ENCODE results near the gene KIAA1549.
"Not testable (repeated sequence)": the region's sequence is repeated elsewhere in the genome, so short reads cannot be mapped to it uniquely, and the experiment has no call there.

The KIAA1549 gene

DNA sequence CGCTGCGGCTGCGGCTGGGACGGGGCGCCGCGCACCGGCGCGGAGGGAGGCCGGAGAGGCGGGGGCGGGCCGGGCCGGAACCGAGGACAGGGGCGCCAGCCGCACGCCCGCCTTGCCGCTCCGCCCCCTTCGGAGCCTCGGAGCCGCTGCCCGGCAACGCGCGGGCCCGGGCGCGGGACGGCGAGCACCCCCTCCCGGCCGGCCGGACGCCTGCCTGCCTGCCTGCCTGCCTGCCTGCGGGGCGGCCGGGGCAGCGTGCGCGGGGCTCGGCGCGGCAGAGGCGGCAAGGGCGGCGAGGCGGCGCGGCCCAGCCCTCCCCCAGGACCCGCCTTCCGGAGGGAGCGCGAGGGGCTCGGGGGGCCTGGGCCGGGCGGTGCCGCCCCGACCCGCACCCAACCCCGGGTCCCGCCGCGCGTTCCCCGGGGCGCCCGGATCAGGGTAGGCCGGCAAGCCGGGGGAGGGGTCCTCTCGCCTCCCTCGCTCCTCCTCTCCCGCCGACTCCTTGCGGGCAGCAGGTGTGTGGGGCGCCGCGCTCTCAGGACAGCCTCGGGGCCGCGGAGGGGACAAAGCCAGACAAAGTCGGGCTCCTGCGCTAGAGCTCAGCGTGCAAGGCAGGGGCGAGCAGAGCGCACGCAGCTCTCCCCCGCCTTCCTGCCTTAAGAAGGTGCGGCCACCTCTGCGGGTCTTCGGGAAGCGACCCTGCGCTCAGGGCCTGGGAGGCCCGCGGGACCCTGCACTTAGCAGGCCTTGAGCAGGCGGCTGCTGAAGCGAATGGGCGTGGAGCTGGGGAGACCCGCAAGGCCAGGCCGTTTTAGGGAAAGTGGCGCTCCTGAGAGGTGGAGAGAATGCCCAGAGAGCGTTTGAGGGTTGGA is at the start of gene KIAA1549:
TSS of gene KIAA1549 (minus strand) at position 58 of the 872 bp plus-strand sequence. CDS start 120 bp downstream, outside the sequence.
- DNase-seq = peak; percentile 14 to 58

DNA sequence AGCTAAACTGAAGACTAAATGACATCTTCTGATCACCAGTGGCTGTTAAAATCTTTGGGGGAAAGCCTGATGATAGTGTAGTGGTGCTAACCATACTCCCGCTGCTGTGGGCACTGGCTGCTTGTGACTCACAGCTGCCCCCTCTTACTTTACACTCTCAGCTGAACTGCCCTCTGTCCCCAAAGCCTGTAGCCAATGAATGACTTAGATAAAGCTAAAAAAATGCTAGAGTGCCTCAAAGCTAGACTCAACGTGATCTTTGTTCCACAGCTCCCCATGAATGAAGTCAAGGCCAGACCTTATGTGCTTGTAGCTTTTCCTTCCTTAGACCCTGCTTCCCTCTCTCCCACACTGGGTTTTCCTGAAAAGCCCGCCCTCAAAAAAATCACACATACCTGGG is 48.2 kb upstream of the KIAA1549 start:
- no peak for DNase-seq

DNA sequence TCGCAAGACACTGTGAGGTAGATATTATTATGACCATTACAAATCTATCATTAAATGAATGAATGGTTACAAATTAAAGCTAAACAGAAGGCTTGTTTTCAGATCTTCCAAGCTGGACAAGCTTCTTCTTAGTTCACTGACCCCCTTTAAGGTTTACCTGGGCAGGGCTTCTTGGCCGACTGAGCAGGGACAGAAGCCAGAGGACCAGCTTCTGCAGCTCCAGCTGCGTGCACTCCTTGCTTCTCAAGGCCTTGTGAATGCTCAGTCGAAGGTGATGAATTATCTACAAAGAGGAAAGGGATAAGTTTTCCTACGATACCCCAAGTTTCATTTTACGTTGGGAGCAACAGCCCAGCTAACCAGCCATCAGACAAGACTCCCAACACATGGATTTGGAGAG is 45.4 kb upstream of the KIAA1549 start:
- no peak for DNase-seq

DNA sequence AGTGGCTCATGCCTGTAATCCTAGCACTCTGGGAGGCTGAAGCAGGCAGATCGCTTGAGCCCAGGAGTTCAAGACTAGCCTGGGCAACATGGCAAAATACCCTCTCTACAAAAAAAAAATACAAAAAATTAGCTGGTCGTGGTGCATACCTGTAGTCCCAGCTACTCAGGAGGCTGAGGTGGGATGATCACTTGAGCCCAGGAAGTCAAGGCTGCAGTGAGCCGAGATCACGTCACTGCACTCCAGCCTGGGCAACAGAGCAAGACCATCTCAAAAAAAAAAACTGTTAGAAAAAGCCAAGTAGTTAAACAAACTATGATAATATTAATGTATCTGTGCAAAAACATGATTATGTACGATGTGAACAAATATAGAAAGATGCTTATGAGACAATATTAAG is 44.7 kb upstream of the KIAA1549 start:
- not testable (repeated sequence) for DNase-seq

DNA sequence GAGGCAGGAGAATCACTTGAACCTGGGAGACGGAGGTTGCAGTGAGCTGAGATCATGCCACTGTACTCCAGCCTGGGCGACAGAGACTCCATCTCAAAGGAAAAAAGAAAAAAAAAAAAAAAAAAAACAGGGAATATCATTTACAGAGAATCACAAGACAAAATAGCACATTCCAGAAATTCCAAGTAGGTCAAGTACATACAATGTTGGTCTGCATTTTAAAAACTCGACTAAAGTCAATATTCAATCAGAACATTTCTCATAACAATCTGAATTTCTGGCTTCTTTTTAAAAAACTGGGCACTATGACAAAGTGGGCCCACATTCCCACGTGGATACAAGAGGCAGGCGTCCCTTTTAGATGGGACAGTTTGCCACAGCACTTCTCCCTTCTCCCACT is 41.9 kb upstream of the KIAA1549 start:
- DNase-seq = no peak

DNA sequence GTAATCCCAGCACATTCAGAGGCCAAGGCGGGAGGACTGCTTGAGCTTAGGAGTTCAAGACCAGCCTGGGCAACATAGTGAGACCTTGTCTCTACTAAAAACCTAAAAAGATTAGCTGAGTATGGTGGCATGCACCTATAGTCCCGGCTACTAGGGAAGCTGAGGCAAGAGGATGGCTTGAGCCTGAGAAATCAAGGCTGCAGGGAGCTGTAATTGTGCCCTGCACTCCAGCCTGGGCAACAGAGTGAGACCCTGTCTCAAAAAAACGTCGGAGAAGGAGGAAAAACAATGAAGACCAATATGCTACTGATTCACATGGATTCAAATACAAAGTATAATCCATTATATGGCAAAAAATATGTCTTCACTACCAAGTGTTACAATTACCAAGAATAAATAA is 41.1 kb upstream of the KIAA1549 start:
- no peak for DNase-seq

DNA sequence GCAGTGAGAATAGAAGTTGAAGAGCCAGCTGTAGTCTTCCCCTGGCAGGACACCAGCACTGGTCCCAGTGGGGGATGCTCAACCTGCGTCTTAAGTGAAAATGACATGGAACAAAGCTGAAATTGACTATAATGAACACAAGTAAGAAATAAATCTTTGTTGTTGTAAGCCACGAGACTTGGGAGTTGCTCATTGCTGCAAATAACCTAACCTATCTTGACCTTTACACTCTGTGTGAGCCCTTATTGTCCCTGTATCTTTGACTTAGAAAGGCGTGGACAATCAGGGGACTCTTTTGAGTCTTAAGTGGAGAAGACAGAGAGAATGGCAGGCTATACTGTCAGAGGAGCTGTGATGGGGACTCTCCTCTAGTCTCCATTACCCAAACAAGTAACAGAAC is 37.7 kb upstream of the KIAA1549 start:
- no peak for DNase-seq

DNA sequence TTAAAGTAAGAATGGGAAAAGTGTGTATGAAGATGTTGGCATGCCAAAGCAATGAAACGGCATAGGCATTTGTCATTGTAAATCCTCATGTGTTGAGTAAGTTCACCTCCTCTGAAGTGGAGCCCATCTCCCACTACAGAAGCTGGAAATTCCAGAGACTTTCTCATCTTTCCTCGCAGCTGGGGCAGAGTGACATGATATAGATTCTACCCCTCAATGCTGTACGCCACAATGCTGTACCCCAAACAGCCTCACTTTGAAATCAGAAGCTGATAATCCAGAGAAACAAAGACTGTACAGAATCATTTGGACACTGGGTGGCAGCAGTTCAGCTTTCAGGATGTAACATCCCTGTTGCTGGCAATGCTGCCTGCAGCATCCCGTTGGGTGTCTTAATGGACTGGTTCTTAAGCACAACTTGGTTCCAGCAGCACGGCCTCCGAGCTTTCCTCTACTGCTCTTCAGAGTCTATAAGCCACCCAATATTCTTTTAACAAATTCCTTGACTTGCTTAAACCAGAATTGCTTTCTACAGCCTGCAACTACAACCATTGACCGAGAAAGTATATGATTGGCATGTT is 35.8 kb upstream of the KIAA1549 start:
- DNase-seq = peak; percentile 28 to 75

DNA sequence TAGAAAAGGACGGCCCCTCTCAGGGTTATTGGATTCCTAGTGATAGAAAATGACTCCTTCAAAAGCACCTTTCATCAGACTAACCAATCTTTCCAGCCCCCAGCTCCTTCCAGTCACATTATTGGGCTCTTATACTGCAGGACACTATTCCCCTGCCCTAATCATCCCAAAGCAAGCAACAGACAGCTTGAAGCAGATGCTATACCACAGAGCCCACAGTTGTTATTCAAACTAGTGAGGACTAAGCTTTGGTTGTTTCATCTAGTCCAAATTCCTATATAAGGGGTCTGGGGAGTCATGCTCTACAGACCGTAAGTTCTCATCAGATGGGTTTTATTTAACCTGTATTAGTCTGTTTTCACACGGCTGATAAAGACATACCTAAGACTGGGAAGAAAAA is 30.2 kb upstream of the KIAA1549 start:
- no peak for DNase-seq

DNA sequence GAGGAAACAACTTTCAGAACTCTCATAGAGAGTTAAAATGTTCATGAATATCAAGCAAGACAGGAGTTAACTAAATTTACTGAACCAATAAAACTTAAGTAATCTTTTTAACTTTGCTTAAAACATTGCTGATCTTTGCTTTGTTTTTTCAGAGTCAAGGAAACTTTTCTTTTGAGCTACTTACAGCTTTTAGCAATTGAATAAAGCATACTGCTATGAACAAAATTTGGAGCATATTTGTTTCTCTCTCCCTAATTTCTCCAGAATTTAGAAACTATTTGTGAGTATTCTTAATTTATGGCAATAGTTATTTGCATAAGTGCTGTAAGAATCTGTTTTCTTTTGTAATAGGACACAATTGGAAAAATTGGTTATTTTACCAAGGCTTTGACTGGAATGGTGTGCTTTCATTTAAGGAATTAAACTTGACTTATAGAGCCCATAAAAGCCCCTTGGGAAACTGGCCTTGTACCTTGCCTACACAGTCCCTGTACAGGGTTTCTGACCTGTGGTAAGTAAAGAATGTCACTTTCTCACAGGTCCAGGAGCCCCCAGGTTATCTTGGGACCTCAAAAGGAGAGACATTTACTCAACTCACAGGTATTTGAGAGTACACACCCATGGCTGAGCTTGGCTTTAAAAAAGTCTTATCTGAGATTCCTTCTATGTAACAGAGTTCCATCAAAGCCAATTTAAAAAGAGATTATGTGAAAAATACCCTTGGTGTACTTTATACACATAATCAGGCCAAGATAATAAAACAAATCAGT is 23.3 kb upstream of the KIAA1549 start:
- DNase-seq = no peak

DNA sequence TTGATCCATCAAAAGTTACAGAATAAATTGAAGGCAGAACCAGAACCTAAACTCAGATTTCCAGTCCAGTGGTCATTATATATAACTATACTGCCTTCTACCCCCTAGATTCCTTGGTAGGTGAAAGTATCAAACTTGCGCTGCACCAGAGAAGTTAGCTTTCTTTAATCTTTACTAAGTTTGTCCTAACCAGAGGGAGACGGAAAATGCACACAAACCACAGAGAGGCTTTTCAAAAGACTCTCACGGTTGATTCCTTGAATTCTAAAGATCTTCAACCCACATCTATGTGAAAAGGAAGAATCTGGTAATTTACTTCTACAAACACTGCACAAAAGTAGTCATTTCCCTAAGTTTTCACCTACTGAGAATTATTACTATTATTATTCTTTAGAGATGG is 18.2 kb upstream of the KIAA1549 start:
- no peak for DNase-seq

DNA sequence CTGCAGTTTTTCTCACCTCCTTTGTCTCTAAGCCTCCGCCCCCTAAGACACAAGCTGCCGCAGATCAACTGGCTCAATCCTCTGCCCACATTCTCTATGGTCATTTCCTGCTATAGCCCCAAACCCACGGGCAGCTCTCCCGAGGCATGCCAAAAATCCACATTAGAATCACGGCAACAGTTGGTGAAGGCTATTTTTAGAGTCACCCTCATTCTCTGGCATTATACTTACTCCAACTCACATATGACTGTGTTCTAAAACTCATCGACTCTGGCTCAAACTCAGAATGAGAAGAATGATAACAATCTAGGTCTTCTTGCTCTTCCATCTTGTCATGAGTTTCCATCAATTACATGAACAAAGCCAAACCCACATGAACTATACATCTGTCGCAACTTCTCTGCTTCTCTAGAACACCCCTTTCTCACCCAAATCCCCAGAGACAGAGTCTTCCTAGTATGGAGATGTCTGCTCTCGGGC is 10.9 kb upstream of the KIAA1549 start:
- peak in 1 of 2 experiments; percentile 21 for DNase-seq

DNA sequence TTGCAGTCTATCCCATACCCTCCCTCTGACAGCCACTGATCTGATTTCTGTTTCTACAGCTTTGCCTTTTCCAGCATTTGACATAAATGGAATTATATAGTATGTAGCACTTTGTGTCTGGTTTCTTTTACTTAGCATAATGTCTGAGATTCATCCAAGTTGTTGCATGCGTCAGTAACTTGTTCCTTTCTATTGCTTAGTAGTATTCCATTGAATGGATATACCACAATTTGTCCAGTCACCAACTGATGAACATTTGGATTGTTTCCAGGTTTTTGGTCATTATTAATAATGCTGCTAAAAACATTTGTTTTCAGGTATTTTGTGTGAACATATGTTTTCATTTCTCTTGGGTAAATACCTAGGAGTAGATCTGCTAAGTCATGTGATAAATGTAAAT is 6.5 kb upstream of the KIAA1549 start:
- no peak for DNase-seq

DNA sequence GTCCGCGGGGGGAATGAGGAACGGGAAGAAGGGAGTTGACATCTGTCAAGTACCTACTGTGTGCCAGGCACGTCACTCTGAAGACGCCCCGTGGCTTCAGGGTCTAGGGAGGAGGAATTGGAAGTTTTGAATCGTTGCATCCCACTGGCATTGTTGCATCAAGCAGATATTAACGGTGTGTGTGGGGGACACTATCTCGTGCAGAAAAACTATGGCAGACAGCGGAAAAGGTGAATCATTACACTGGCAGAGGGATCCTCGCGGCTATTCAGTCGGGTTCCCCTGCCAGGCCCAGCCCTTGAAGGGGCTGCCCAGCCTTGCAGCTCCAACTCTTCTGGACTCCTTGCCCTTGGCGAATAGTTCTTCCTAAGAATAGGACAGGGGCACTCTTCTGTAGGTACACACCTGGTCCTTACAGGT is 1.0 kb upstream of the KIAA1549 start:
- no peak for DNase-seq

DNA sequence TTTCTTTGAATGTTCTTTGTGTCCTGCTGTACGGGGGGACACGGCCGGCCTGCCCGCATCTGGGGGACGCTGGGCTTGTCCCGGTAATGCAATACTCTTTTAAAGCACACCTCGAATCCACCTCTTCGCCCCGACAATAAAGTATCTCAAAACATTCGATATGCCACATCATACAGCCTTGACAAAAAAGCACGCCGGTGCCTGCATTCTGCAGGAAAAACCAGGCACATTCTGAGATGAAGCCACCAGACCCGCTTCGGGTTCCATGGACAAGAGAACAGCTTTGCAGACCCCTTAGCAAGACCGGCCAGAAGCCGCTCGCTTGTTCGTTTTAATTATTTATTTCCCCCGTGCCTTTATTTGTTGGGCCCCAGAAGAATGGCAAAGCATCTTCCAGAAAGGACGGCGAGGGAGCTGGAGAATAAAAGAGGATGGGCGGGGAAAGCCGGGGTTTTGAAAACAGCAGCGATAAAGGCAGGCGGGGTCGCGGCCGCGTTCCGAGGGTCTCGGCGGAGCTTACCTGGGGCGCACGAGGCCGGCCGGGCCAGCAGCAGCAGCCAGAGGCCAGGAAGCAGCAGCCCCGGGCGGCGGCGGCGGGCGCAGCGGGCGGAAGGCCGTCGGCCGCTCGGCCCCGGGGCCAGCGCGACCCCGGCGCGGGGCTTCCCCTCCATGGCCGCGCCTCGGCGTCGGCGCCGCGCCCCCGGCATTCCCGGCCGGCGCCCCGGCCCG is 462 bp downstream of the KIAA1549 start:
- no peak for DNase-seq

DNA sequence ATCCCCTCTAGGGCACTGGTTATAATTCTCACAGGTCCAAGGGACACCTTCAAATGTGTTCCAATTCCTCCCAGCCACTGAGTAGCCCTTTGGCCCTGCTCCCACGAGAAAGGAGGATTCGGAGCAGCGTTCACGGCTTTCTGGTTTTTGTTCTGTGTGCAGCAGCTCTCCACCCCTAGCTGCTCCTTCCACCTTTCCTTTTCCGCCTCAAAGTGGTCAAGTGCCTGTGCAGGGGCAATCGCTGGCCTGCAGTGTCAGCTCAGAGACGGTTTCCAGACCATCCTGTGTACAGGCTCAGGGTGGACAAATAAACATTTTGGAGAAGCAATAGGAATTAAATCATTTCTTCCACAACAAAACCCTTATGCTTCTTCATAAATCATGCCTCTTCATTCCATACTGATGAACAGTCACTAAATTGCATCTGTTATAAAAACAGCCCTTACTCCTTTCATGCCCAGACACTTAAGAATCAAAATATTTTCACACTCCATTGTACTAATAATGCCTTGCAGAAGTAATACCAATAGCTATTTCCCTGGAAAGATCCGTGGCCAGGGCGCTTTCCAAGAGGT is 1.1 kb downstream of the KIAA1549 start:
- DNase-seq = no peak

DNA sequence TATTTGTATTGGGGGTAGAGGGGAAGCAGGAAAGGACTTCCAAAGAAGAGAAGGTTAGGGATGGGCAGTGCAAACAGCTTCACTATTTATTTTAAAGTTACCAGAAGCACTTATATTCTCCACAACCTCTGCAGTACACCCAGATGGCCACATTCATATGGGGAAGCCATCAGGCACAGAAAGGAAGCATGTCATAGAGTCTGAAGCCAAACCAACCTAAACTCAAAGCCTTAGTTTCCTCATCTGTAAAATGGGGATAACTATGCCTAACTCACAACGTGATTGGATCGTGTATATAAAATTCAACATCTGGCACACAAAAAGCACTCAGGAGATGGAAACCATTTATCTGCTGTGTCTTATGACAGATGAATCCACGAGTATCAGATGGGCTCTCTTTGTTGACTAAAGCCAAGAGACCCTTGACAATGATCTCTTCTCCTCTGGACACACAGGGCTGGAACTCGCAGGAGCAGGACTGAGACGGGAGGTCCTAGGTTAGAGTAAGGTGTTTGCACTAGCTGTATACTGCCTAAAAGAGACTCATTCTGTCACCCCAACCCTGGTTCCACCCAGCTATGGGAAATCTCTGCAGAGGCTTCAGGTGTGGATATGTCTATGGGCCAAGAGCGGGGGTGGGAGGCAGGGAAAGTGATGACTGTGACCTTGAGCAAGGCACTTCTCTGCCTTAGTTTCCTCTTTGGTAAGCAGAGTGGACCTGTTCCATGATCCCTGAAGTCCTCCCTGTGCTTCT is 1.8 kb downstream of the KIAA1549 start:
- no peak for DNase-seq

DNA sequence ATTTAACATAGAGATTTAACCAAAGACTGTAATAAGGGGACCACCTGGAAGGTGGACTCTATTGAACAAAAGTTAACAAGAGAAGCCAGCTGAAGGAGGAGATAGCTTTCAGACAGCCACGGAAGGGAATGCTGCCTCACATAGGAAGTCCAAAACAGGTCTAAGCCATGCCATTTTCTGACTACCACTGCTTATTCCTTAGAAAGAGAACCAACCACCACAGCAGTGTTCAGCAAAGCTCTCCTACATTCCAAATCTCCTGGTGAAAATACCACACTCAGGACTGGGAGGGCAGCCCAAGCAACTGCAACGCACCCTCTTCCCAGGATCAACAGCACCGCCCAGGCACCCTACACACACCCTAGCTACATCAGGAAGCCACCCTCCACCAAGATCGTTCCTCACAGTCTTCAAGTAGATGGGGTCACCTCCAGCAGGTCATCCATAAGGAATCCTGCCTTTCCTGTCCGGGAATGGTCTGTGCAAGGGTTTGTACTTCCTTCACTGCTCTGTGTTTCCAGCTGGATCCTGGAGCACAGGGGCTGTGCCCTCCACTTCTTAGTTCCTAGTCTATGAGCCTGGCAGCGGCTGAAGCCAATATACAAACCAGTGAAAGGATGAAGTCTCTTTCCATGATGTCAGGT is 2.5 kb downstream of the KIAA1549 start:
- no peak for DNase-seq

DNA sequence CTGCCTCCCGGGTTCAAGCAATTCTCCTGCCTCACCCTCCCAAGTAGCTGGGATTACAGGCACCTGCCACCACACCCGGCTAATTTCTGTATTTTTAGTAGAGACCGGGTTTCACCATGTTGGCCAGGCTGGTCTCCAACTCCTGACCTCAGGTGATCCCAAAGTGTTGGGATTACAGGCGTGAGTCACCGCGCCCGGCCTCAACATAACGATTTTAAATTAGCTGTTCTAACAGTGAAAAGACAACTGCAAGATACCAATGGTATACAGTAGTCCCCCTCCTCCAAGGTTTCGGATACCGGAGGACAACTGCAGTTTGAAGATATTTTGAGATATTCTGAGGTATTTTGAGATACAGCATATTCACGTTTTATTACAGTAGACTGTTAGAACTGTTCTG is 5.0 kb downstream of the KIAA1549 start:
- not testable (repeated sequence) for DNase-seq

DNA sequence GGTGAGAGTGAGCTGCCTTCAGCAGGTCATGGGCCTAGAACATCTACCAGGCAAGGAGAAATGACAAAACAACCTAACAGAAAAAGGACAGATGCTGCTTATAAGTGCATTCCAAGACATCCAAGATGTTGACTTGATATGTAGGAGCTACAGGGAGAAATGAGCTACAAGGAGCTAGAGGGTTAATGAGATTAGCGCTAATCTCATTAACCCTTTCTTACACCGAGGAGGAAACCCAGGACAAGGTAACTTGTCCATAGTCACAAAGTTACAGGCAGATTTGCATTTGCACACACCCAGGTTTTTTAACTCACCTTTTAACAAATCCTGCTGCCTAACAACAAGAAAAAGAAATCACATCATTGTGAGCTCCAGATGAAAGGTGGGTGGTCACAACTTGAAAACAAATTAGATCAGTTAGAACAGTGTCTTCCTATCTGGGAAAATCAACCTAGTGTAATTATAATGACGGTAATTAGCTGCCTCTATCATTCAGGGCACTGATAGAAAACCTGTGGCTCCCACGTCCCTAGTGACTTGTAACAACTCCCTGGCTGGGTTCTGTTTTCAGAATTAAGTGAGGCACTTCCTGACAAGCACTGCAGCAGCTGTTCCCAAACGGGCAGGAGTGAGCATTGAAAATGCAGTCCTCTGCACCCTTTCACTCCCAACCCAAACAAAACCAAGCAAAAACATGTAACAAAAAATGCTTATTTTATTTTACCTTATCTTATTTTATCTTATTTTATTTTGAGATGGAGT is 5.7 kb downstream of the KIAA1549 start:
- no peak for DNase-seq
